Measurements from ENCODE around the gene ROMO1. TPM values are rescaled to one million over a fixed set of nuclear protein-coding genes. Genes with fewer than 3 reads are reported as not detected.
"Not testable (repeated sequence)": the region's sequence is repeated elsewhere in the genome, so short reads cannot be mapped to it uniquely, and the experiment has no call there.

The ROMO1 gene
- total RNA-seq, 4 donors from 2014 or later: 64.7 to 402 (median 229) TPM

DNA sequence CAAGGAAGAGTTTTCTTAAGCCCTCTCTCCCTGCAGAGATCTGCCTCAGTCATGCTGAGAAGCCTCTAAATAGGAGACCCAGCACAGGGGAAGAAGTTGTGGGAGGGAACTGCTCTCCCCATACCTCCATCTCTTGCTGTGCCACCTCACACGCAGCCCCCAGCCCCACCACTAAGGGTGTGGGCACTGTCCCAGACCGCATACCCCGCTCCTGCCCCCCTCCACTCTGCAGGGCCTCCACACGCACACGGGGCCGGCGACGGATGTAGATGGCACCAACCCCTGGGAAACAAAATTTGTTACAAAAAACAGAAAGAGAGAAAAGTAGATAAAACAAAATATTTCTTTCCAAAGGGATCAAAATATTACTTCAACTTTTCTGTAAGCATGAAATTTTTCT is 24.3 kb upstream of the ROMO1 start:
- 97 to 98% methylated on average over 8 of the region's 8 CpGs for WGBS, 2 donors
- Histone ChIP-seq H3K36me3 (peaks cover 23 to 24% of the 10 kb centered on the region in 2 donors), H3K4me1 (no peaks in the 10 kb centered on the region), H3K9me3 (no peaks in the 10 kb centered on the region), H3K27ac (no peak overlapping the region), H3K4me3 (replicated peaks in 1 of 3) (no peak overlapping the region), H3K27me3 (no peaks in the 10 kb centered on the region)
- no peak for TF ChIP-seq POLR2A (IDR thresholded peaks at IDR 0.05)
- no peak for TF ChIP-seq CTCF (IDR thresholded peaks at IDR 0.05)
- intact Hi-C loops (cut with DNase I): no loop called here
- DNase-seq: no peak

- TF ChIP-seq CTCF (IDR thresholded peaks at IDR 0.05) (no peak), POLR2A (IDR thresholded peaks at IDR 0.05) (no peak)
- WGBS, 2 donors: 82 to 90% methylated on average over 4 of the region's 4 CpGs
- H3K27me3 ChIP-seq: no peaks in the 10 kb centered on the region
- no peaks in the 10 kb centered on the region for H3K4me1 ChIP-seq
- intact Hi-C loops (cut with DNase I): no loop called here
- no peak overlapping the region for H3K27ac ChIP-seq
- H3K9me3 ChIP-seq: no peaks in the 10 kb centered on the region
- H3K4me3 ChIP-seq (replicated peaks in 1 of 3): no peak overlapping the region
- no peak for DNase-seq
- H3K36me3 ChIP-seq: peaks cover 0 to 7% of the 10 kb centered on the region in 2 donors
Observed at GRCh38 chr20:35680452-35681183, 18.6 kb upstream of the ROMO1 start.

DNA sequence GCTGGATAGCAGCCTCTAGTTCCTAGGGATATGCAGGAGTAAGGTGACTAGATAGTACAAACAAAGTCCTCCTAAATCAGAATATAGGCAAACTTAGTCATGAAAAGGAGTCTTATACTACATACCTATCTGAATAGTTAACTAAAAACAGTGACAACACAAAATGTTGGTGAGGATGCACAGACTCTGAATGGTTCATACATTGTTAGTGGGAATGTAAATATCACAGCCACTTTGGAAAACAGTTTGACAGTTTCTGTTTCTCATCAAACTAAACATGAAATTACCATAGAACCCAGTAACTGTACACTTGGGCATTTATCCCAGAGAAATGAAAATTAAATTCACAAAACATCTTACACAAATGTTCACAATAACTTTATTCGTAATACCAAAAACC is 17.2 kb upstream of the ROMO1 start:
- Histone ChIP-seq H3K27me3 (no peaks in the 10 kb centered on the region), H3K9me3 (no peaks in the 10 kb centered on the region), H3K4me3 (replicated peaks in 1 of 3) (no peak overlapping the region), H3K4me1 (no peaks in the 10 kb centered on the region), H3K36me3 (peaks cover 0 to 9% of the 10 kb centered on the region in 2 donors), H3K27ac (no peak overlapping the region)
- 0 to 94% methylated on average over 1 of the region's 1 CpG for WGBS, 2 donors
- no peak for DNase-seq
- TF ChIP-seq CTCF (IDR thresholded peaks at IDR 0.05) (no peak), POLR2A (IDR thresholded peaks at IDR 0.05) (no peak)
- intact Hi-C loops (cut with DNase I): no loop called here

GRCh38 chr20:35685368-35685767 is 13.8 kb upstream of the ROMO1 start:
- peaks cover 13 to 24% of the 10 kb centered on the region in 2 donors for H3K36me3 ChIP-seq
- intact Hi-C loops (cut with DNase I); DNase-seq; H3K4me1 ChIP-seq; H3K27ac ChIP-seq; H3K4me3 ChIP-seq (replicated peaks in 1 of 3); H3K9me3 ChIP-seq; H3K27me3 ChIP-seq: not testable (repeated sequence)
- WGBS, 2 donors: 96 to 97% methylated on average over 9 of the region's 9 CpGs

- H3K4me3 ChIP-seq (replicated peaks in 1 of 3); H3K27me3 ChIP-seq; H3K9me3 ChIP-seq; DNase-seq; H3K4me1 ChIP-seq; intact Hi-C loops (cut with DNase I); H3K27ac ChIP-seq: not testable (repeated sequence)
- peaks cover 13 to 24% of the 10 kb centered on the region in 2 donors for H3K36me3 ChIP-seq
- 93 to 95% methylated on average over 11 of the region's 11 CpGs for WGBS, 2 donors
Observed at GRCh38 chr20:35686872-35687271, 12.3 kb upstream of the ROMO1 start.

DNA sequence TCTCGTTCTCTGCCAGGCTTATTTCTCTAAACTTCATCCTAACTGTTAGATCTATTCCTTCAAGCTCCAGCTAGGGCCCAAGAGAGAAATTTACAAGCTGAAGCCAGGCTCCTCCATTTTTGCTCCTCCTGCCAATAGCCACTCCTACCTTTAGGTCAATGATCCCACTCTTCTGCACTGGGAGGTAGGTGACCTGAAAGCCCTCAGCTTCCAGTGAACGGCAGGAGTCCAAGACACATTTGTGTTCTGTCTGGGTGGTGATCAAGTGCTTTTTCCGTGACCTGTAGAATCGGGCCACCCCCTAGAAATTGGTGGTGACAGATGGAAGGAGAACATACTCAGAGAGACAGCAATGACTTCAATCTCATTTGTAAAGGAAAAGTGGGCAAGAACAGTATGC is 8.9 kb upstream of the ROMO1 start:
- intact Hi-C loops (cut with DNase I): no loop called here
- Histone ChIP-seq H3K27ac (no peak overlapping the region), H3K27me3 (no peaks in the 10 kb centered on the region), H3K9me3 (no peaks in the 10 kb centered on the region), H3K36me3 (peaks cover 13 to 28% of the 10 kb centered on the region in 2 donors), H3K4me1 (no peaks in the 10 kb centered on the region), H3K4me3 (replicated peaks in 1 of 3) (no peak overlapping the region)
- 67 to 92% methylated on average over 4 of the region's 4 CpGs for WGBS, 2 donors
- DNase-seq: no peak
- TF ChIP-seq CTCF (IDR thresholded peaks at IDR 0.05) (no peak), POLR2A (IDR thresholded peaks at IDR 0.05) (no peak)
